Karpas-422 (cell line): ENCODE data around the gene XRCC3. TPM values are rescaled to one million over a fixed set of nuclear protein-coding genes. Genes with fewer than 3 reads are reported as not detected.

Experiments
- DNase-seq: peaks from one replicate; pipeline ENCODE4 v3.0.0-alpha.2; 2015
- H2AFZ ChIP-seq: fragments of 200-600 bp; sonication (generic); 2 replicates; pipeline ENCODE4 v1.6.1; 2014; ENCODE audit warnings: antibody characterized with exemption, low read length, mixed read lengths
- H3K27ac ChIP-seq: fragments of 200-600 bp; sonication (generic); 2 replicates; pipeline ENCODE4 v1.5.1; 2014; ENCODE audit warnings: mild to moderate bottlenecking, low read length, moderate library complexity
- H3K27me3 ChIP-seq: fragments of 200-600 bp; sonication (generic); 2 replicates; pipeline ENCODE4 v1.6.1; 2014; ENCODE audit warnings: low read length, mixed read lengths
- H3K36me3 ChIP-seq: fragments of 200-600 bp; sonication (generic); 2 replicates; pipeline ENCODE4 v1.6.1; 2014; ENCODE audit warnings: low read length, mixed read lengths; ENCODE audit not compliant: insufficient read depth
- H3K4me1 ChIP-seq: fragments of 200-600 bp; sonication (generic); 2 replicates; pipeline ENCODE4 v1.6.1; 2014; ENCODE audit warnings: mild to moderate bottlenecking, low read length, mixed read lengths
- H3K4me2 ChIP-seq: fragments of 200-600 bp; sonication (generic); 2 replicates; pipeline ENCODE4 v1.6.1; 2014; ENCODE audit warnings: low read length, low read depth, mild to moderate bottlenecking; ENCODE audit not compliant: poor library complexity, severe bottlenecking
- H3K4me3 ChIP-seq: fragments of 200-600 bp; sonication (generic); 2 replicates; pipeline ENCODE4 v1.5.1; 2014; ENCODE audit warnings: mild to moderate bottlenecking, antibody characterized with exemption, low read length, mixed read lengths
- H3K79me2 ChIP-seq: fragments of 200-600 bp; sonication (generic); 2 replicates; pipeline ENCODE4 v1.6.1; 2014; ENCODE audit warnings: mild to moderate bottlenecking, low read length, mixed read lengths
- H3K9ac ChIP-seq: fragments of 200-600 bp; sonication (generic); 2 replicates; pipeline ENCODE4 v1.6.0; 2014; ENCODE audit warnings: low read length
- H3K9me2 ChIP-seq: fragments of 200-600 bp; sonication (generic), shearing (Covaris generic); replicated peaks from 2 replicates; pipeline ENCODE4 v1.6.0; 2014; ENCODE audit warnings: mild to moderate bottlenecking, low read length, moderate library complexity; ENCODE audit not compliant: insufficient read depth
- H3K9me3 ChIP-seq: fragments of 300-700, 200-600 bp; sonication (generic); 2 replicates; pipeline ENCODE4 v1.6.1; 2014; ENCODE audit warnings: low read length, mixed read lengths
- H4K20me1 ChIP-seq: fragments of 200-600 bp; sonication (generic); 2 replicates; pipeline ENCODE4 v1.6.1; 2014; ENCODE audit warnings: mild to moderate bottlenecking, antibody characterized with exemption, low read length, low read depth; ENCODE audit not compliant: insufficient read depth
- total RNA-seq: library from RNA; depleted of rRNA; stranded (reverse); fragments of >200 nt; shearing (Covaris generic); gene quantifications from 2 replicates; pipeline ENCODE4 v1.2.3, GENCODE V29; 2014; ENCODE audit warnings: low replicate concordance

The XRCC3 gene
- total RNA-seq, 1 experiment from 2014 or later = 36.7 TPM

DNA sequence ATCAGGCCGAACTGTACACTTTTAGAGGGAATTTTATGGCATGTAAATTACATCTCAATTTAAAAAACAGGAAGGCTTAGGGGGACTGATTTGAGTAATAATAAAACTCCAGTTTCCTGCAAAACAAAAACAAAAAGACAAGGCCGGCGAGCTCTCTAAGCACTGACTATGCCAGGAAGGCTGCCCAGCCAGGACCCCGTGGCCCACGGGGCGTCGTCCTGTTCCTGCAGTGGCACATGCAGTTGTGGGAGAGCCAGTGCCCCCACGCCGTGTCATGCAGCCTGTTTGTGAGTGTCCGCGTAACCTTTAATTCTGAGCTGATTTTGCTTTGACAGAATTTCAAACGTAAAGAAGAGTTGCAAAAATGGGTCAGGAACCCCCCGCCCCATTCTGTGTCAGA, 10.5 kb downstream of the XRCC3 start:
- Histone ChIP-seq H3K27ac (no peak overlapping the region), H4K20me1 (peaks cover 29% of the 10 kb centered on the region), H3K36me3 (peaks cover 38% of the 10 kb centered on the region; the same call in 1 of the 2 replicates), H3K9me2 (no peaks in the 10 kb centered on the region), H3K79me2 (peaks cover 11% of the 10 kb centered on the region; the same call in 1 of the 2 replicates), H3K4me2 (no peak overlapping the region), H2AFZ (no peak overlapping the region), H3K9me3 (no peaks in the 10 kb centered on the region), H3K27me3 (no peaks in the 10 kb centered on the region), H3K9ac (no peak overlapping the region), H3K4me3 (no peak overlapping the region), H3K4me1 (peaks cover 40% of the 10 kb centered on the region)
- DNase-seq = no peak

DNA sequence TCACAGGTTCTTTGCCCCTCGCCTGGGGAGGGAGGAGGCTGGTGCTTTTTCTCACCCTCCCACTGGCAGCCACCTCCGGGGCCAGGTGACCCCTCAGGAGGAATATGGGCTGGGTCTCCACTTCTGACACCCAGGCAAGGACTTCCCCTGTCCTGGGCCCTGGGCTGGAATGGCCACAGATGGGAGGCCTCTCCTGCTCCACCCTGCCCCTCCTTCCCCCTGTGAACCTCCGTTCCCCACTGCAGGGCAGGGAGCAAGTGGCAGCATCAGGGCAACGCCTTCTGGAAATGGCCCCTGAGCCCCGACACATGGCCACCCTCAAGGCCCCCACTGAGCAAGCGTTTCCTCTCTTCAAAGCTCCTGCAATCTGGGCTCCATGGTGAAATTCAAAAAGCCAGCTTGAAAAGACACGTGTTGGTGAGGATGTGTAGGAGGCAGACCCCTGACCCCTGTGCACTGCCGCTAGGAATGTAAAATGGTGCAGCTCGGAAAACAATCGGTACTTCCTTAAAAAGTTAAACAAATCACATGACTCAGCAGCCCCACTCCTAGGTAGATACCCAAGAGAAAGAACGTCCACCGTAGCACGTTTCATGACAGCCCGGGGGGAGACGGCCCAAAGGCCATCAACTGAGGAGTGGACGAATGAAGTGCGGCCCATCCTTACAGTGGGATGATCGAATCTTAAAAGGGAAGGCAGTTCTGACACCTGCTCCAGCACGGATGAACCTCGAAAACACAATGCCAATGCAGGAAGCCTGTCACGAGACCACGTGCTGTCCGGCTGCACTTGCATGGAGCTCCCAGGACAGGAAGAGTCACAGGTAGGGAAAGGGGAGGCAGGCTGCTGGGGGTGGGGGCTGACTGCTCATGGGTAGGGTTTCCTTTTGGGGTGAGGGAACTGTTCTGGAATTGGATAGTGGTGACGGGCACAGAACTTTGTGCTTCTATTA, 11.5 kb downstream of the XRCC3 start:
- H3K9me3 ChIP-seq = no peaks in the 10 kb centered on the region
- H2AFZ ChIP-seq = no peak overlapping the region
- H3K27me3 ChIP-seq = no peaks in the 10 kb centered on the region
- H3K9me2 ChIP-seq = no peaks in the 10 kb centered on the region
- H3K4me2 ChIP-seq = no peak overlapping the region
- DNase-seq = no peak
- peaks cover 30% of the 10 kb centered on the region for H4K20me1 ChIP-seq
- H3K9ac ChIP-seq = no peak overlapping the region
- H3K36me3 ChIP-seq = peaks cover 37% of the 10 kb centered on the region
- H3K79me2 ChIP-seq = peaks cover 4% of the 10 kb centered on the region; the same call in 1 of the 2 replicates
- H3K27ac ChIP-seq = no peak overlapping the region; the same call in 1 of the 2 replicates
- H3K4me1 ChIP-seq = peaks cover 50% of the 10 kb centered on the region
- no peak overlapping the region for H3K4me3 ChIP-seq

DNA sequence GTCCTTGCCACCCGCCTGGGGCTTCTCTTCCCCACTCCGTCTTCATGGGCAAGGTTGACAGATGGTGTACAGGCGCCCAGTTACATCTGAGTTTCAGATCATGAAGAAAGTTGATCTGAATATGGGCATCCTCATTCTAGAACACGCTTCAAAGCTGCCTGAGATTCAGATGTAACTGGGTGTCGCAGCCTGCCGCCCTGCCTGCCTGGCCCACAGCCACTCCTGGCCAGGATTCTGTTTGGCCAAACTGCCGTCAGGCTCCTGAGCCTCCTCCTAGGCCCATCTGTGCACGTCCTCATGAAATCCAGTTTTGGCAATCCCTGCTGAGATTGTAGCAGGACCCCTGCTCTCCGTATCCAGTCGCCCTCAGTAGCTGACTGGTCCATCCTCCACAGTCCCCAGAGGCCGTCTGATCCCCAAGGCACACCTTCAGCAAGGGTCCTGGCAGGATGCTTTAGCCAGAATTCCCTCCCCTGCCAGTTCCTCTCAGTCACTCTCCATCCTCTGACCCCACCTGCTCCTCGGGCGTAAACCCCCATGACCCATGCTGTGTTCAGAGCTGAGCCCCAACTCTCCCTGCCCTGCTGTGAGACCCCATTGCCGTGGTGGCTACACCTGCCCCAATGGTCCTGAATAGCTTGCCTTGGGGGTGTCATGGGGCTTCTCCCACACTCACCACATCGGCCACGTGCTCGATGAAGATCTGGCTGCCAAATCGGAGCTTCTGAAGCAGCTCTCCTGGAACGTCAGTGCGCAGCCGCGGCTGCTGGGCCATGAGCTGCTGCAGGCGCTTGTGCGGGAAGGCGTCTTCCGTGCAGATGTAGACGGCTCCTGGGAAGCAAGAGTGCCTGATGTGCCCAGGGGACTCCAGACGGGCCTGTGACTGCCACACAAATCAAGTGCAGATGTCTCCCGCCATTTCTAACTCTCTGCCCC, 12.5 kb downstream of the XRCC3 start:
- Histone ChIP-seq H4K20me1 (peaks cover 24% of the 10 kb centered on the region; the same call in 1 of the 2 replicates), H3K27ac (peak overlapping the region; percentile 77), H3K9ac (peak overlapping the region; percentile 22), H3K79me2 (peaks cover 4% of the 10 kb centered on the region; the same call in 1 of the 2 replicates), H3K27me3 (no peaks in the 10 kb centered on the region), H2AFZ (no peak overlapping the region), H3K4me1 (peaks cover 60% of the 10 kb centered on the region), H3K36me3 (peaks cover 32% of the 10 kb centered on the region), H3K9me3 (no peaks in the 10 kb centered on the region), H3K4me2 (peak overlapping the region; percentile 11), H3K9me2 (no peaks in the 10 kb centered on the region), H3K4me3 (no peak overlapping the region)
- DNase-seq = no peak

DNA sequence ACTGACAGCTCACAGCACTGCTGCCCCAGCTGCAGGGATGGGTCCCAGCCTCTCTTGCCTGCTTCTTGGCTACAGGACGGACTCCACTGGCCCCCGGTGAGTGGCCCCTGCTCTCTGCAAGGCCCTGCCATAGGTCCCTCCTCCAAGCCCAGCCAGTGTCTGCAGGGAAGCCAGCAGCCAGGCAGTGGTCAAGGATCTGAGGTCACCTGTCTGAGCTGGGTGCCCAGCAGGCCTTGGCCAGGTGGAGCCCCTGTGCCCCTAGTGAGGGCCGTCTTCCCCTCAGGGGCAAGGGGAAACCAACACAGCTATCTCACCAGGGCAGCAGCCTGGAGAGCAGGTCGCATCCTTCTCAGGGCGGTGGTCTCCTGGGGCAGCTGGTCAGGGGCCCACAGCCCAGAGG, 13.2 kb downstream of the XRCC3 start:
- peaks cover 29% of the 10 kb centered on the region for H3K36me3 ChIP-seq
- no peak overlapping the region for H2AFZ ChIP-seq
- peaks cover 21% of the 10 kb centered on the region; the same call in 1 of the 2 replicates for H4K20me1 ChIP-seq
- no peak overlapping the region for H3K4me3 ChIP-seq
- H3K4me2 ChIP-seq = peak overlapping the region; percentile 11
- no peaks in the 10 kb centered on the region for H3K9me3 ChIP-seq
- H3K9me2 ChIP-seq = no peaks in the 10 kb centered on the region
- H3K79me2 ChIP-seq = peaks cover 8% of the 10 kb centered on the region; the same call in 1 of the 2 replicates
- peak overlapping the region; percentile 22 for H3K9ac ChIP-seq
- H3K4me1 ChIP-seq = peaks cover 66% of the 10 kb centered on the region
- DNase-seq = no peak
- H3K27me3 ChIP-seq = no peaks in the 10 kb centered on the region
- H3K27ac ChIP-seq = peak overlapping the region; percentile 77

DNA sequence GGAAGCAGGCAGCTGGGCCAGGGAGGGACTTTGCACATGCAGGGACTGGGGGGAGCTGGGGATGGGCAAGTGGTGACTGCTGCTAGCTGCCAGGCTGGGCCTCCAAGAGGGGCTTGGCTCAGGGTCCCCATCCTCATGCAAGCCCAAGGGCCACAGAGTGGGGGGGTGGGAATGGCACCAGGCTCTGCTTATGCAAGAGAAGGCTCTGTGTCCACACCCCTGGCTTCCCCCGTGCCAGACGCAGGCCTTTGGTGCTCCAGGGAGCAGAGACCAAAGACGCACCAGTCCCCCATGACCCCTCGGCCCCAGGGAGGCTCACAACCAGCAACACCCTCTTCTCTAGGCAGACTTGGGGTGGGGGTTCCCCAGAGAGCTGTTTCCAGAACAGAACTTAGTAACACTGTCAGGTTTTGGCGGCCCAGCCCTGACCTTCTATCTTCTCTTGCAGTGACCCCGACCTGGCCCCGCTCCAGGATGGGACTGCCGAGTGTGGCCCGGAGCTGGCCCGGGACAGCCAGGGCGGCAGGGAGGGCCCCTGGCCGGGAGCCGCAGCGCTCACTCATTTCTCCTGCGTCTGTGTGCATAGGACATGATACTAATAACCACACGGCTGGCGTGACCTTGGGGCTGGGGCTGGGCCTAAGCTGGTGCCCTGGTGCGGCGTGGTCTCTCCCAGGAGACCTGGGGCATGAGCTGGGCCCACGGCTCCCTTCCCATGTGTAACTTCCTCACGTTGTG, 14.3 kb downstream of the XRCC3 start:
- Histone ChIP-seq H2AFZ (no peak overlapping the region), H4K20me1 (peaks cover 17% of the 10 kb centered on the region; the same call in 1 of the 2 replicates), H3K9me2 (no peaks in the 10 kb centered on the region), H3K9ac (peak overlapping the region; percentile 32; the same call in 1 of the 2 replicates), H3K79me2 (peaks cover 11% of the 10 kb centered on the region), H3K27ac (peak overlapping the region; percentile 77), H3K27me3 (no peaks in the 10 kb centered on the region), H3K36me3 (peaks cover 37% of the 10 kb centered on the region), H3K4me2 (peak overlapping the region; percentile 34), H3K4me1 (peaks cover 78% of the 10 kb centered on the region), H3K4me3 (no peak overlapping the region), H3K9me3 (no peaks in the 10 kb centered on the region)
- DNase-seq = no peak

DNA sequence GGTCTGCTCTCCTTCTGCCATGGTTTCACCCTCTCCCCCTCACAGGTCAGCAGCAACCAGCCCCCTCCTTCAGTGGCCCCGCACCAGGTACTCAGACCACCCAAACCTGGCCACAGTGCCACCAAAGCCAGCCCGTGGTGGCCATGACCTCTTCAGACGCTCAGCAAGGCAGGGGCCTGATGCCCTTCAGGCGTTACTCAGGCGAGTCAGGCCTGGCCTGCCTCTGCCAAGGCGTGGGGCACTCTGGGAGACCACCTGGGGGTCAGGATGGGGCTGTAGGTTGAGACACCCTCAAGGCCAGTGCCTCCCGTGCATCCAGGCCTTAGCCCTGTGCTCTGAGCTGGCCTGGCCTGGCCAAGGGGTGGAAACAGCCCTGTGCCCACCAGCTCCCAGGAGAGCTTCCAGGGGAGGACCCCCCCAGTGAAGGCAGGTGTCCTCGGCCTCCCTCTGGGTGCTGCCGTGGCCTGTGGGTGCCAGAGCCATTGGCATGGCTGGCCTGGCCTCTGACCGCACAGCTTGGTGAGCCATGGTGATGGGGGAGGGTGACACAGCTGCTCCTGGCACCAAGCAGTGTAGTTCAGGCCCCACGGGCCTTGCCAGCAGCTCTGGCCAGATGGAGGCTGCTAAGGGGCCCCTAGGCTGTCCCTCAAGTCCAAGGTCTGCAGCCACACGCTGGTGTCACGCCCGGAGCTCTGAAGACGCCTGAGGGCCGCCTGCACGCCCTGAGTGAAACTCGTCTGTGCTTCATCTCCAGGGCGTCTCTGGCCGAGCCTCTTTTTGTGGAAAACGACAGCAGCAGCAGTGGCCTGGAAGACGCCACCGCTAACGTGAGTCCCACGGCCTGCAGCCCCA, 15.1 kb downstream of the XRCC3 start:
- no peaks in the 10 kb centered on the region for H3K9me3 ChIP-seq
- DNase-seq = no peak
- H4K20me1 ChIP-seq = peaks cover 14% of the 10 kb centered on the region; the same call in 1 of the 2 replicates
- peak overlapping the region; percentile 77 for H3K27ac ChIP-seq
- H3K4me3 ChIP-seq = no peak overlapping the region
- H3K27me3 ChIP-seq = no peaks in the 10 kb centered on the region
- H3K79me2 ChIP-seq = peaks cover 11% of the 10 kb centered on the region
- peak overlapping the region; percentile 32; the same call in 1 of the 2 replicates for H3K9ac ChIP-seq
- peak overlapping the region; percentile 4 for H3K4me2 ChIP-seq
- H2AFZ ChIP-seq = no peak overlapping the region
- H3K4me1 ChIP-seq = peaks cover 85% of the 10 kb centered on the region
- H3K36me3 ChIP-seq = peaks cover 32% of the 10 kb centered on the region
- no peaks in the 10 kb centered on the region for H3K9me2 ChIP-seq

DNA sequence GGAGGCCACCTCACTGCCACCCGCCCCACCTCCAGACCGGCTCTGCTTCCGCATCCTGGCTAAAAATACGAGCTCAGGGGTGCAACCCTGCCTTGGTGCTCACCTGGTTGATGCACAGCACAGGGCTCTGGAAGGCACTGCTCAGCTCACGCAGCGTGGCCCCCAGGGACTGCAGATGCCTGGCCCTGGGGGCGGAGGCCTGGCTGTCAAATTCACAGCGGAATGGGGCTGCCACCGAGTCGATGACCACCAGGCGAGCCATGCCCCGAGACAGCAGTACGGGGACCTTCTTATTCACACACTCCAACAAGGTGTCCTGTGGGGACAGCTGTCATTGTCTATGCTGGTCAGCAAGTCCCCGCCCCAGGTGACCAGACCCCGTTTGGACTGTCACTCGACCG, 16.0 kb downstream of the XRCC3 start:
- Histone ChIP-seq H3K9me3 (no peaks in the 10 kb centered on the region), H3K9ac (peak overlapping the region; percentile 8; the same call in 1 of the 2 replicates), H3K79me2 (peaks cover 11% of the 10 kb centered on the region), H3K4me2 (peak overlapping the region; percentile 35), H3K27ac (peak overlapping the region; percentile 77), H3K4me1 (peaks cover 91% of the 10 kb centered on the region), H3K27me3 (no peaks in the 10 kb centered on the region), H4K20me1 (peaks cover 14% of the 10 kb centered on the region; the same call in 1 of the 2 replicates), H3K36me3 (peaks cover 27% of the 10 kb centered on the region), H3K4me3 (no peak overlapping the region; the same call in 1 of the 2 replicates), H2AFZ (no peak overlapping the region), H3K9me2 (no peaks in the 10 kb centered on the region)
- DNase-seq = no peak
